H1 (cell line): ENCODE data around the gene IL17REL. TPM values are rescaled to one million over a fixed set of nuclear protein-coding genes. Genes with fewer than 3 reads are reported as not detected.

ENCODE experiments used
- ASH2L ChIP-seq: fragments of 200-600, 300-600 bp; sonication (generic); IDR thresholded peaks from one replicate; pipeline ENCODE4 v1.7.1; 2017; ENCODE audit warnings: low read length
- BACH1 ChIP-seq: IDR thresholded peaks from 2 replicates; pipeline ENCODE4 v1.6.1; 2012; ENCODE audit warnings: low read length, improper control_type of control experiment
- BCL11A ChIP-seq, 2 experiments: IDR thresholded peaks; one replicate each; pipeline ENCODE4 v1.6.1; 2011; ENCODE audit warnings: low read depth in 2 of 2, low read length in 2 of 2, mild to moderate bottlenecking in 2 of 2
- CEBPB ChIP-seq: IDR thresholded peaks from 2 replicates; pipeline ENCODE4 v1.6.1; 2012; ENCODE audit warnings: low read depth, low read length
- E2F6 ChIP-seq: IDR thresholded peaks from 2 replicates; pipeline ENCODE4 v1.6.1; 2012; ENCODE audit warnings: inconsistent platforms
- FOSL1 ChIP-seq: IDR thresholded peaks from 2 replicates; pipeline ENCODE4 v1.6.1; 2011; ENCODE audit warnings: mild to moderate bottlenecking, low read depth, low read length, moderate library complexity; ENCODE audit not compliant: insufficient read depth
- GABPA ChIP-seq: IDR thresholded peaks from 2 replicates; pipeline ENCODE4 v1.6.1; 2011; ENCODE audit warnings: mild to moderate bottlenecking, low read length, moderate library complexity, borderline replicate concordance; ENCODE audit not compliant: insufficient read depth
- HDAC2 ChIP-seq, 2 experiments: fragments of 300-600 bp in 1 of 2; sonication (generic) in 1 of 2; IDR thresholded peaks; 2 replicates each; pipeline ENCODE4 v1.6.1; 2011 to 2012; ENCODE audit warnings: low read depth in 2 of 2, low read length in 2 of 2, mild to moderate bottlenecking in 2 of 2, moderate library complexity in 2 of 2, borderline replicate concordance in 1 of 2, inconsistent platforms in 1 of 2
- HDAC6 ChIP-seq: IDR thresholded peaks from one replicate; pipeline ENCODE4 v1.7.1; 2012; ENCODE audit warnings: low read depth, mild to moderate bottlenecking, inconsistent platforms, low read length, moderate library complexity
- JUN ChIP-seq: IDR thresholded peaks from 2 replicates; pipeline ENCODE4 v1.6.1; 2011; ENCODE audit warnings: low read depth, mild to moderate bottlenecking, improper control_type of control experiment, low read length
- KDM1A ChIP-seq: fragments of 200-600, 300-600 bp; sonication (generic); IDR thresholded peaks from 2 replicates; pipeline ENCODE4 v1.7.1; 2016; ENCODE audit warnings: mild to moderate bottlenecking, low read length, borderline replicate concordance
- KDM4A ChIP-seq: IDR thresholded peaks from one replicate; pipeline ENCODE4 v1.7.1; 2012; ENCODE audit warnings: low read depth, mild to moderate bottlenecking, moderate library complexity, low read length, inconsistent platforms; ENCODE audit not compliant: severe bottlenecking
- KDM5A ChIP-seq: fragments of 200-600 bp; IDR thresholded peaks from 2 replicates; pipeline ENCODE4 v1.7.1; 2012; ENCODE audit warnings: mild to moderate bottlenecking, low read length, inconsistent platforms, mixed read lengths
- NANOG ChIP-seq: IDR thresholded peaks from 2 replicates; pipeline ENCODE4 v1.6.1; 2011; ENCODE audit warnings: low read length, low read depth, mild to moderate bottlenecking, inconsistent platforms; ENCODE audit not compliant: insufficient read depth, poor library complexity, severe bottlenecking
- POU5F1 ChIP-seq: IDR thresholded peaks from 2 replicates; pipeline ENCODE4 v1.6.1; 2011; ENCODE audit warnings: low read depth, mild to moderate bottlenecking, low read length, moderate library complexity
- RNF2 ChIP-seq: fragments of 200-900, 300-1000 bp; sonication (generic); IDR thresholded peaks from 2 replicates; pipeline ENCODE4 v1.7.1; 2016; ENCODE audit warnings: borderline replicate concordance, low read depth, mild to moderate bottlenecking, antibody characterized with exemption, low read length; ENCODE audit not compliant: poor library complexity, severe bottlenecking; ENCODE audit errors: missing control alignments
- SRF ChIP-seq: IDR thresholded peaks from 2 replicates; pipeline ENCODE4 v1.6.1; 2011; ENCODE audit warnings: mild to moderate bottlenecking, low read depth, low read length, moderate library complexity
- TAF7 ChIP-seq: optimal IDR thresholded peaks from 2 replicates; pipeline ENCODE3; 2011; ENCODE audit warnings: low read depth, mild to moderate bottlenecking, inconsistent platforms, low read length, moderate library complexity, borderline replicate concordance
- TCF12 ChIP-seq: IDR thresholded peaks from 2 replicates; pipeline ENCODE4 v1.6.1; 2011; ENCODE audit warnings: low read depth, mild to moderate bottlenecking, low read length
- USF2 ChIP-seq: IDR thresholded peaks from 2 replicates; pipeline ENCODE4 v1.6.1; 2011; ENCODE audit warnings: low read length, improper control_type of control experiment
- ZNF274 ChIP-seq: IDR thresholded peaks from 2 replicates; pipeline ENCODE4 v1.7.0; 2012; ENCODE audit warnings: low read length, borderline replicate concordance; ENCODE audit errors: extremely low read depth
- polyA plus RNA-seq, 7 experiments: library from polyadenylated mRNA; depleted of rRNA in 3 of 7; stranded (reverse) in 5 of 7; unstranded in 2 of 7; fragments of >200 nt in 5 of 7; fragments of 200-250 nt in 2 of 7; gene quantifications; 1 replicate in 5 of 7; 2 replicates in 1 of 7; 4 replicates in 1 of 7; pipeline versions ENCODE4 v1.2.1 to v1.2.3, GENCODE V29; 2011 to 2013; ENCODE audit warnings: missing spikeins in 2 of 7, mixed read lengths in 2 of 7
- total RNA-seq: library from RNA; stranded (reverse); fragmentation: NEBNext Ultra II Directional; extraction: Animal tissue kit (Norgen Biotek cat#: 25700); gene quantifications from 2 replicates; pipeline ENCODE4 v1.2.1, GENCODE V29; 2021

Gene IL17REL
- total and polyA plus RNA-seq, 2 of the 8 experiments (the other 6 are each of a cell fraction or from before 2014, with no cell fraction given): 0.15 to 0.20 TPM

- TF ChIP-seq TAF7 (no peak), GABPA (no peak), KDM1A (no peak), KDM5A (no peak), SRF (no peak), RNF2 (no peak), TCF12 (no peak), E2F6 (no peak), HDAC6 (no peak), ZNF274 (no peak), KDM4A (no peak), JUN (no peak), HDAC2 (IDR thresholded peaks at IDR 0.05; ENCODE audit: borderline replicate concordance in 1 of 2, low read depth in 2 of 2, low read length in 2 of 2) (no peak), POU5F1 (no peak), ASH2L (peak; percentile 67), NANOG (no peak), CEBPB (no peak), USF2 (no peak), BCL11A (IDR thresholded peaks at IDR 0.05; ENCODE audit: low read depth in 2 of 2, low read length in 2 of 2) (no peak), FOSL1 (no peak), BACH1 (no peak; the same call in 1 of the 2 replicates)
Measured at GRCh38 chr22:50058906-50059880, 46.6 kb upstream of the IL17REL start (continued).
